Ishikawa (cell line): ENCODE results near the gene TEX29.

Source experiments
- CEBPB ChIP-seq: IDR thresholded peaks from 2 replicates; pipeline ENCODE4 v1.6.1; 2012
- CREB1 ChIP-seq: IDR thresholded peaks from 2 replicates; pipeline ENCODE4 v1.6.1; 2012; ENCODE audit warnings: low read depth
- EGR1 ChIP-seq: IDR thresholded peaks from 2 replicates; pipeline ENCODE4 v1.6.1; 2012
- EP300 ChIP-seq: IDR thresholded peaks from 2 replicates; pipeline ENCODE4 v1.6.1; 2012; ENCODE audit warnings: borderline replicate concordance
- FOXM1 ChIP-seq: IDR thresholded peaks from 2 replicates; pipeline ENCODE4 v1.6.1; 2012; ENCODE audit warnings: low read depth, borderline replicate concordance
- NFIC ChIP-seq: IDR thresholded peaks from 2 replicates; pipeline ENCODE4 v1.6.1; 2012
- RAD21 ChIP-seq: IDR thresholded peaks from 2 replicates; pipeline ENCODE4 v1.6.1; 2012; ENCODE audit warnings: low read depth
- TAF1 ChIP-seq: IDR thresholded peaks from 2 replicates; pipeline ENCODE4 v1.6.1; 2012; ENCODE audit warnings: low read depth, mild to moderate bottlenecking
- TCF12 ChIP-seq: IDR thresholded peaks from 2 replicates; pipeline ENCODE4 v1.6.1; 2012; ENCODE audit warnings: low read depth
- TEAD4 ChIP-seq: IDR thresholded peaks from 2 replicates; pipeline ENCODE4 v1.6.1; 2012
- YY1 ChIP-seq: IDR thresholded peaks from 2 replicates; pipeline ENCODE4 v1.6.1; 2012; ENCODE audit warnings: low read depth
- ZBTB7A ChIP-seq: IDR thresholded peaks from 2 replicates; pipeline ENCODE4 v1.6.1; 2012; ENCODE audit warnings: low read depth
- TF ChIP-seq, protein P1 (sequence below): IDR thresholded peaks from 2 replicates; pipeline ENCODE4 v1.6.1; 2012; ENCODE audit warnings: low read depth, mild to moderate bottlenecking
- TF ChIP-seq, protein P2 (sequence below): IDR thresholded peaks from 2 replicates; pipeline ENCODE4 v1.6.1; 2012
- TF ChIP-seq, protein P3 (sequence below): IDR thresholded peaks from 2 replicates; pipeline ENCODE4 v1.6.1; 2012

TEX29 gene

DNA sequence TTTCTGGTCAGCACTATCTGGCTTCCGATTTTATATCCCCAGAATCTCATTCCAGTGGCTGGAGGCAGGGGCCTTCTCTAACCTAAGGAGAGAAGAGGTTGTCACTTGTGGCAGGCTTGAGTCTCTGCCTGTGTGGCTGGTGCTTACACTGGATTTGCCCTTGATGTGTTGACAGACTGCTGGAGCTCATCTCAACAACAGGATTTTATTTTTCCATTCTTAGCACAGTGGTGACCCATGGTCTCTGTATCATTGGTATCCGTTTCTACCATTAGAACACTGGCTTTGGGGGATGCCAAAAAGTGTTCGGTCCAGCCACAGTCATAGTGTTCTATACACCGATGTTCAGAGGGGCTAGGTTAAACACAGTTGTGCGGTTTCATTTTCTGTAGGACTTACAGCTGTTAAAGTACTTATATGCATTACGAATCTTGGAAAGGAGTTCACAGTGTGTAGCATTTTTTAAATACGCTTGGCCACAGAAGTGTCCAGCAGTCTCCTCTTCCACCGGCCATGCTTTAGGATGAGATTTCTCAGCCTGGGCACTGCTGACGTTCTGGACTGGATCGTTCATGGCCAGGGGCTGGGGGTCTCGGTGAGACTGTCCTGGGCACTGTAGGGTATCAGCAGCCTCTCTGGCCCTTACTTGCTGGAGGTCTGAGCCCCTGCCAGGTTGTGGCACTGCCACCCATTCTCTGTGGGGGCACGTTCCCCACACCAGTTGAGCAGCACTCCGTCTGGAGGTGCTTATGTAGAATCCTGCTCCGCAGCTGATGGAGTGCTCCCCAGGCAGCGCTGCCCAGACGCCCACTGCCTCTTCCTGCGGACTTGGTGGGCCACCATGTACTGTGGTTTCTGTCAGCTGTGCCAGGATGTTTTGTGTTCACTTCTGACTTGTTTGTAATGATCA lies 41.4 kb upstream of the TEX29 start:
- TF ChIP-seq NFIC (no peak), YY1 (no peak), TAF1 (no peak), TEAD4 (no peak), ZBTB7A (no peak), FOXM1 (no peak), TCF12 (no peak), CREB1 (no peak), EGR1 (no peak), EP300 (no peak), CEBPB (no peak), RAD21 (no peak)
- TF ChIP-seq, protein P1, sequence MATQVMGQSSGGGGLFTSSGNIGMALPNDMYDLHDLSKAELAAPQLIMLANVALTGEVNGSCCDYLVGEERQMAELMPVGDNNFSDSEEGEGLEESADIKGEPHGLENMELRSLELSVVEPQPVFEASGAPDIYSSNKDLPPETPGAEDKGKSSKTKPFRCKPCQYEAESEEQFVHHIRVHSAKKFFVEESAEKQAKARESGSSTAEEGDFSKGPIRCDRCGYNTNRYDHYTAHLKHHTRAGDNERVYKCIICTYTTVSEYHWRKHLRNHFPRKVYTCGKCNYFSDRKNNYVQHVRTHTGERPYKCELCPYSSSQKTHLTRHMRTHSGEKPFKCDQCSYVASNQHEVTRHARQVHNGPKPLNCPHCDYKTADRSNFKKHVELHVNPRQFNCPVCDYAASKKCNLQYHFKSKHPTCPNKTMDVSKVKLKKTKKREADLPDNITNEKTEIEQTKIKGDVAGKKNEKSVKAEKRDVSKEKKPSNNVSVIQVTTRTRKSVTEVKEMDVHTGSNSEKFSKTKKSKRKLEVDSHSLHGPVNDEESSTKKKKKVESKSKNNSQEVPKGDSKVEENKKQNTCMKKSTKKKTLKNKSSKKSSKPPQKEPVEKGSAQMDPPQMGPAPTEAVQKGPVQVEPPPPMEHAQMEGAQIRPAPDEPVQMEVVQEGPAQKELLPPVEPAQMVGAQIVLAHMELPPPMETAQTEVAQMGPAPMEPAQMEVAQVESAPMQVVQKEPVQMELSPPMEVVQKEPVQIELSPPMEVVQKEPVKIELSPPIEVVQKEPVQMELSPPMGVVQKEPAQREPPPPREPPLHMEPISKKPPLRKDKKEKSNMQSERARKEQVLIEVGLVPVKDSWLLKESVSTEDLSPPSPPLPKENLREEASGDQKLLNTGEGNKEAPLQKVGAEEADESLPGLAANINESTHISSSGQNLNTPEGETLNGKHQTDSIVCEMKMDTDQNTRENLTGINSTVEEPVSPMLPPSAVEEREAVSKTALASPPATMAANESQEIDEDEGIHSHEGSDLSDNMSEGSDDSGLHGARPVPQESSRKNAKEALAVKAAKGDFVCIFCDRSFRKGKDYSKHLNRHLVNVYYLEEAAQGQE = no peak
- TF ChIP-seq, protein P2, sequence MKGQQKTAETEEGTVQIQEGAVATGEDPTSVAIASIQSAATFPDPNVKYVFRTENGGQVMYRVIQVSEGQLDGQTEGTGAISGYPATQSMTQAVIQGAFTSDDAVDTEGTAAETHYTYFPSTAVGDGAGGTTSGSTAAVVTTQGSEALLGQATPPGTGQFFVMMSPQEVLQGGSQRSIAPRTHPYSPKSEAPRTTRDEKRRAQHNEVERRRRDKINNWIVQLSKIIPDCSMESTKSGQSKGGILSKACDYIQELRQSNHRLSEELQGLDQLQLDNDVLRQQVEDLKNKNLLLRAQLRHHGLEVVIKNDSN = no peak
- TF ChIP-seq, protein P3, sequence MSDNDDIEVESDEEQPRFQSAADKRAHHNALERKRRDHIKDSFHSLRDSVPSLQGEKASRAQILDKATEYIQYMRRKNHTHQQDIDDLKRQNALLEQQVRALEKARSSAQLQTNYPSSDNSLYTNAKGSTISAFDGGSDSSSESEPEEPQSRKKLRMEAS = no peak

DNA sequence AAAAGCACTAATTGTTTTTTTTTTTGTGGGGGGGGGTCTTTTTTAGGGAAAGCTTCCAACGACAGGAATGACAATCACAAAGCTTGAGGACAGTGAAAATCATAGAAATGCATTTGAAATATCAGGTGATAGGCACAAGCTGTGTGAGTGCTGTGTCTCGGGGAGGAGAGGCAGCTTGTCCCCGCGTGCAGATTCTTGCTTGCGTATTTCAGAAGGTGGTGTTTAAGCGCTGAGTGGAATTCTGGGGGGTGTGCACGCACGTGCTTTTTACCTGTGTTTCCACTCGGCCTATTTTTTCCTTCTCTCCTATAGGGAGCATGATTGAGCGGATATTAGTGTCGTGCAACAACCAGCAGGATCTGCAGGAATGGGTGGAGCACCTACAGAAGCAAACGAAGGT lies 40.2 kb upstream of the TEX29 start:
- no peak for TF ChIP-seq CREB1
- TF ChIP-seq EGR1 = no peak
- TF ChIP-seq CEBPB = no peak
- TF ChIP-seq, protein P1 = no peak
- TF ChIP-seq YY1 = no peak
- TF ChIP-seq, protein P3 = no peak
- TF ChIP-seq, protein P2 = no peak
- no peak for TF ChIP-seq EP300
- no peak for TF ChIP-seq TAF1
- no peak for TF ChIP-seq FOXM1
- no peak for TF ChIP-seq TCF12
- TF ChIP-seq RAD21 = no peak
- TF ChIP-seq TEAD4 = no peak
- no peak for TF ChIP-seq NFIC
- TF ChIP-seq ZBTB7A = no peak

DNA sequence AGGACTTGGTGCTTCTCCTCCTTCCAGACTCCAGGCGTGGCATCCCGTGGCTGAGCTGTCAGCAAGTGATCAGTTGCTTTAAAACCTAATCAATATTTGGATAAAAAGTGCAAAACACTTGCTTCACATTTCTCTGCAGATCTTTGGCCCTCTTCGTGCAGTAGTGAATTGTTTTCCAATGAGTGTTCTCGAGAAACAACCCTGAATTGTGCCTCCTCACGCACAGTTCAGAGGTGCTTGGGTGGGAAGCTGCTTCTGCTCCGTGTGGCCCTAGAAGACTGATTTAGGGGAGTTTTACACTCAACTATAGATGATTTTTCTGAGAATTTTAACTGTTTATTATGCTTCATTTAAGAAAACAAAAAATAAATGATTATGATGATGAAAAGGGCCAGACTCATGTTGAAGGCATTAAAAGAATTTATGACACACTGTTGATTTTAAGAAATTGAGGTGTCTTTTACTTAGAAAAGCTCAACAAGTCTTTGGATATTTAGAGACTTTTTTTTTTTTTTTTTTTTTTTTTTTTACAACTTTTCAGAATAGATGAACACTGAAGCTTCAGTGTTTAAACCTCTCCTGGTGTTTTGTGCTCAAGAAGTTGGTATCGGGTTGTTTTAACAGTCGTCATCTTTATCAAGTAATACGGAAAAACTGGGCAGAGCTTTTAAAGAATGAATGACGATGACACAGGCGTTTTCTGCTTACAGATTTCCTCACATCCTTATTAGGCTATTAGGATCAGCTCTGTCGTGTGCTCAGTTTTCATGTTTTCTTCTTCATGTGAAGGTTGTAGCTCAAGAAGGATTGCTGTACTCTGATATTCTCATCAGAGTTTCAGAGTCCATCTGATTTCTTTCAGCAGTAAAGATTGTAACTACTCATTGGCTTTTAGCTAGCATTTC lies 39.5 kb upstream of the TEX29 start:
- TF ChIP-seq CREB1 = no peak
- TF ChIP-seq ZBTB7A = no peak
- TF ChIP-seq, protein P3 = no peak
- TF ChIP-seq TCF12 = no peak
- TF ChIP-seq TAF1 = no peak
- no peak for TF ChIP-seq TEAD4
- TF ChIP-seq, protein P2 = no peak
- no peak for TF ChIP-seq EP300
- TF ChIP-seq FOXM1 = no peak
- TF ChIP-seq CEBPB = no peak

DNA sequence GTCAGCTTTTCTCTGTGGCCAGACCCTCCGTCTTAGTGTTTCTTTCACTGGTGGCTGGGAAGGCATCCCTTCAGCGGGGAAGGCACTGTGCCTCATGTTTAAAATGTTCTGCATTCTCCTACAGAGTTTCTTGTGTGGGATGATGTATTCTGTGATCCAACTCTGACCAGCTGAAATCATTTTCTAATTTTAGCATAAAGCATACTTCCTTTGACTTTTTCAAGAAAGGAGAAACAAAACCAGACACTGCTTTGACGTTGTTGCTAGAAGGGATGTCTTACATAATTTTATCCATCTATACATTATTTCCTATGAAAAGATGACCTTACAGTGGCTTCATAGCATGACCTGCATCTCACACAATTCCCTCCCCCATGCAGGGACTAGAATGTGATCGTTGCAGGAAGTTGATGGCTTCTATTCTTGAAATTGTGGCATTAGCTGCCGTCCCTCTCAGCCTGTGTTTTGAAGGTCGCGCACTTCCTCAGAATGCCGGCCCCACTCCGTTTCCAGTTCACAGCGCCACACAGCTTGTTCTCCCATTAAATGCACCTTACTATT lies 38.6 kb upstream of the TEX29 start:
- TF ChIP-seq TCF12 (no peak), TEAD4 (no peak), FOXM1 (no peak)
